Thyroid gland (tissue), 4 donors: ENCODE results near the gene KRT86.

Source experiments
- POLR2A ChIP-seq, 2 donors: fragments of 450-650 bp; IDR thresholded peaks; one replicate each; pipeline ENCODE4 v1.6.1; 2017; ENCODE audit warnings: antibody characterized with exemption in 2 of 2, mild to moderate bottlenecking in 2 of 2, moderate library complexity in 1 of 2
- TF ChIP-seq, protein P1 (sequence below), 6 experiments: fragments of 200-600 bp in 3 of 6; fragments of 450-650 bp in 3 of 6; sonication (generic) in 3 of 6; IDR thresholded peaks; one replicate each; pipeline ENCODE4 v1.5.1; 2016 to 2019; ENCODE audit warnings: antibody characterized with exemption in 6 of 6, mild to moderate bottlenecking in 2 of 6, inconsistent platforms in 1 of 6, moderate library complexity in 1 of 6

DNA sequence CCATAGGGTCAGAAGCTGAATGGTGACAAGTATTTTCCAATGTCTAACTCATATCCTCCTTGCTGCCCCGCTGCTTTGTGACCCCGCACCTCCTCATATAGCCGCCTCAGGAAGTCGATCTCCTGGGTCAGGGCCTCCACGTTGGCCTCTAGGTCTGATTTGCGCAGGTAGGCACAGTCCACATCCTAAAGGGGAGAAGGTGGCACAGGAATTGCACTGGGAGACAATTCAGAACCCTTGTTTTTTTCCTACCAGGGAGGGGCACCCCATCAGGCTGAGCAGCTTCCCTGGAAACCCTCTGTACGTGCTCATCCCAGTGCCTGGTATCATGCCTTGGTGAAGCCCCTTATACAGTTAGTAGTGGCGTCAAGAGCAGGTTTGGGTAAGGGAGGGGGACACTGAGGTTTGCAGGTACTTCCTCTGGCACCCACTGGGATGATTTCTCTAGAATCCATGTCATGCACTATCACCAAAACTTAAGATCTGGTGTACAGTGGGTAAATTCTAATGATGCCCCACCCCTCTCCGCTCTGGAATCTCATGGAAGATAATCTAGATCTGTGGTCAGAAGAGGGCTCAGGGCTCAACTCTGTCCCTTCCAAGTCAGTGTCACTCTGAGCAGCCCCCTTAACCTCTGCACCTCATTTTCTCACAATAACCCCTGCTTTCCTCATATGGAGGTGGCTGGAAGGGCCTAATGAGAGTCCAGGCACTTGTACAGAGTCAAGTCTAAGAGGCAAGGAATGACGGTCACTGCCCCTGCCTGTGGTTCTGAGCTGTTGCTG lies 20.1 kb upstream of the KRT86 start:
- TF ChIP-seq POLR2A (IDR thresholded peaks at IDR 0.05): no peak
- TF ChIP-seq, protein P1, sequence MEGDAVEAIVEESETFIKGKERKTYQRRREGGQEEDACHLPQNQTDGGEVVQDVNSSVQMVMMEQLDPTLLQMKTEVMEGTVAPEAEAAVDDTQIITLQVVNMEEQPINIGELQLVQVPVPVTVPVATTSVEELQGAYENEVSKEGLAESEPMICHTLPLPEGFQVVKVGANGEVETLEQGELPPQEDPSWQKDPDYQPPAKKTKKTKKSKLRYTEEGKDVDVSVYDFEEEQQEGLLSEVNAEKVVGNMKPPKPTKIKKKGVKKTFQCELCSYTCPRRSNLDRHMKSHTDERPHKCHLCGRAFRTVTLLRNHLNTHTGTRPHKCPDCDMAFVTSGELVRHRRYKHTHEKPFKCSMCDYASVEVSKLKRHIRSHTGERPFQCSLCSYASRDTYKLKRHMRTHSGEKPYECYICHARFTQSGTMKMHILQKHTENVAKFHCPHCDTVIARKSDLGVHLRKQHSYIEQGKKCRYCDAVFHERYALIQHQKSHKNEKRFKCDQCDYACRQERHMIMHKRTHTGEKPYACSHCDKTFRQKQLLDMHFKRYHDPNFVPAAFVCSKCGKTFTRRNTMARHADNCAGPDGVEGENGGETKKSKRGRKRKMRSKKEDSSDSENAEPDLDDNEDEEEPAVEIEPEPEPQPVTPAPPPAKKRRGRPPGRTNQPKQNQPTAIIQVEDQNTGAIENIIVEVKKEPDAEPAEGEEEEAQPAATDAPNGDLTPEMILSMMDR (IDR thresholded peaks at IDR 0.05): no peak
